ENCODE measurements around the gene MCF2L2. TPM values are rescaled to one million over a fixed set of nuclear protein-coding genes. Genes with fewer than 3 reads are reported as not detected.

Gene MCF2L2
- polyA plus RNA-seq, 1 donor from 2014 or later: 9.3 TPM

- H3K79me2 ChIP-seq (replicated peaks; ENCODE audit: insufficient read depth, low read length): no peaks in the 10 kb centered on the region
- no peaks in the 10 kb centered on the region for H3K27me3 ChIP-seq (ENCODE audit: insufficient read depth, low read depth, low read length)
- H3K9ac ChIP-seq (ENCODE audit: low read length): no peak overlapping the region
- TF ChIP-seq EP300 (conservative IDR thresholded peaks at IDR 0.05; ENCODE audit: poor library complexity, severe bottlenecking) (no peak), EZH2 (IDR thresholded peaks at IDR 0.05; ENCODE audit: borderline replicate concordance, insufficient read depth, low read length, poor library complexity, severe bottlenecking) (no peak), REST (IDR thresholded peaks at IDR 0.05; ENCODE audit: borderline replicate concordance) (no peak), SMC3 (conservative IDR thresholded peaks at IDR 0.05; ENCODE audit: poor library complexity) (no peak), CTCF (IDR thresholded peaks at IDR 0.05; ENCODE audit: poor library complexity, severe bottlenecking) (no peak), RAD21 (conservative IDR thresholded peaks at IDR 0.05) (no peak), MXI1 (conservative IDR thresholded peaks at IDR 0.05; ENCODE audit: poor library complexity, severe bottlenecking) (no peak), TAF1 (IDR thresholded peaks at IDR 0.05; ENCODE audit: low read depth) (no peak), POLR2AphosphoS5 (IDR thresholded peaks at IDR 0.05) (no peak)
- H3K9me2 ChIP-seq (ENCODE audit: insufficient read depth, low read length): no peaks in the 10 kb centered on the region
- H2AFZ ChIP-seq (ENCODE audit: low read depth, low read length): no peak overlapping the region
- H3K36me3 ChIP-seq (ENCODE audit: insufficient read depth, low read length): no peaks in the 10 kb centered on the region
- no peaks in the 10 kb centered on the region for H4K20me1 ChIP-seq (ENCODE audit: insufficient read depth)
- no peaks in the 10 kb centered on the region for H3K9me3 ChIP-seq (ENCODE audit: low read length)
- H3K4me2 ChIP-seq (ENCODE audit: low read length): no peak overlapping the region
- no peak overlapping the region for H3K27ac ChIP-seq (ENCODE audit: low read length)
- H3K4me3 ChIP-seq (ENCODE audit: low read length): no peak overlapping the region
- no peaks in the 10 kb centered on the region for H3F3A ChIP-seq (ENCODE audit: insufficient read depth, low read length, poor library complexity, severe bottlenecking)
These were observed 215.9 kb downstream of the MCF2L2 start for GRCh38 chr3:183212565-183212964.

GRCh38 chr3:183212096-183212495 is 216.3 kb downstream of the MCF2L2 start:
- Histone ChIP-seq H3K27ac (ENCODE audit: low read length) (no peak overlapping the region), H4K20me1 (ENCODE audit: insufficient read depth) (no peaks in the 10 kb centered on the region), H3K9ac (ENCODE audit: low read length) (no peak overlapping the region), H3K4me3 (ENCODE audit: low read length) (no peak overlapping the region), H3K4me2 (ENCODE audit: low read length) (no peak overlapping the region), H3F3A (ENCODE audit: insufficient read depth, low read length, poor library complexity, severe bottlenecking) (no peaks in the 10 kb centered on the region), H3K79me2 (replicated peaks; ENCODE audit: insufficient read depth, low read length) (no peaks in the 10 kb centered on the region), H3K9me2 (ENCODE audit: insufficient read depth, low read length) (no peaks in the 10 kb centered on the region), H3K9me3 (ENCODE audit: low read length) (no peaks in the 10 kb centered on the region), H2AFZ (ENCODE audit: low read depth, low read length) (no peak overlapping the region), H3K36me3 (ENCODE audit: insufficient read depth, low read length) (no peaks in the 10 kb centered on the region), H3K27me3 (ENCODE audit: insufficient read depth, low read depth, low read length) (no peaks in the 10 kb centered on the region)
- TF ChIP-seq SMC3 (conservative IDR thresholded peaks at IDR 0.05; ENCODE audit: poor library complexity) (no peak), TAF1 (IDR thresholded peaks at IDR 0.05; ENCODE audit: low read depth) (no peak), MXI1 (conservative IDR thresholded peaks at IDR 0.05; ENCODE audit: poor library complexity, severe bottlenecking) (no peak), EP300 (conservative IDR thresholded peaks at IDR 0.05; ENCODE audit: poor library complexity, severe bottlenecking) (no peak), EZH2 (IDR thresholded peaks at IDR 0.05; ENCODE audit: borderline replicate concordance, insufficient read depth, low read length, poor library complexity, severe bottlenecking) (no peak), CTCF (IDR thresholded peaks at IDR 0.05; ENCODE audit: poor library complexity, severe bottlenecking) (no peak), RAD21 (conservative IDR thresholded peaks at IDR 0.05) (no peak), POLR2AphosphoS5 (IDR thresholded peaks at IDR 0.05) (no peak), REST (IDR thresholded peaks at IDR 0.05; ENCODE audit: borderline replicate concordance) (no peak)
